Hepatocyte (in vitro differentiated cells): Measurements from ENCODE around the gene LIMK2.

ENCODE experiments used
- CTCF ChIP-seq: fragments of 200-600 bp; sonication (generic); IDR thresholded peaks from 2 replicates; pipeline ENCODE4 v1.5.1; 2016; ENCODE audit warnings: antibody characterized with exemption, mild to moderate bottlenecking; ENCODE audit not compliant: poor library complexity
- EZH2 ChIP-seq: fragments of 200-600 bp; sonication (generic); IDR thresholded peaks from 2 replicates; pipeline ENCODE4 v1.6.1; 2016; ENCODE audit warnings: antibody characterized with exemption, mild to moderate bottlenecking, borderline replicate concordance

GRCh38 chr22:31308181-31308580 lies 96.1 kb downstream of the LIMK2 start:
- no peak for TF ChIP-seq CTCF
- TF ChIP-seq EZH2 = no peak
